Measurements from ENCODE around the gene HTRA3. TPM values are rescaled to one million over a fixed set of nuclear protein-coding genes. Genes with fewer than 3 reads are reported as not detected.

The HTRA3 gene
- total RNA-seq, 1 experiment from 2014 or later, result not detected

DNA sequence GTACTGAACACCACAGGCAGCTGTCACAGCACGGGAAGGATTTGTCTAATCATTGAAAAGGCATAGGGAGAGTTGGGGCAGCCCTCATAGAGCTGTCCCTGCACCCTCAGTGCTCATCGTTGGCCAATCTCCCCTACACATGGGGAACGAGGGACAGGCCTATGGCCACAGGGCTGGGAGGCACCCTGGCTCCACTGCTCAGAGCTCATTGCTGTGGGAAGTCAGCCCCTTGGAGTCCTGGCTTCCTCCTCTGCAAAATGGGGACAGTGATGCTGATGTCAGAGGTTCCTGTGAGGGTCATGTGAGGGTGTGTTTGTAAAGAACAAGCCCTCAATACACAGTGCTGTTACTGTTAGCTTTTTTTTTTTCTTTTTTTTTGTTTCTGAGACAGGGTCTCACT is 19.3 kb upstream of the HTRA3 start:
- no peak overlapping the region for H2AFZ ChIP-seq (ENCODE audit: low read length)
- no peaks in the 10 kb centered on the region for H3K27me3 ChIP-seq (ENCODE audit: low read length)
- H3K27ac ChIP-seq (ENCODE audit: low read length), result no peak overlapping the region
- H3K4me1 ChIP-seq (ENCODE audit: low read length), result no peaks in the 10 kb centered on the region
- H3K9ac ChIP-seq (ENCODE audit: low read length), result no peak overlapping the region
- no peaks in the 10 kb centered on the region for H3K9me2 ChIP-seq (replicated peaks; ENCODE audit: insufficient read depth, low read length)
- no peak overlapping the region for H3K4me3 ChIP-seq (ENCODE audit: low read length)
- H4K20me1 ChIP-seq (ENCODE audit: insufficient read depth, low read depth, low read length), result no peaks in the 10 kb centered on the region
- H3K4me2 ChIP-seq (ENCODE audit: low read depth, low read length, poor library complexity, severe bottlenecking), result no peak overlapping the region
- no peak for DNase-seq
- no peaks in the 10 kb centered on the region for H3K9me3 ChIP-seq (ENCODE audit: low read length)
- no peaks in the 10 kb centered on the region for H3K79me2 ChIP-seq (ENCODE audit: low read length)
- H3K36me3 ChIP-seq (ENCODE audit: insufficient read depth, low read length), result no peaks in the 10 kb centered on the region

DNA sequence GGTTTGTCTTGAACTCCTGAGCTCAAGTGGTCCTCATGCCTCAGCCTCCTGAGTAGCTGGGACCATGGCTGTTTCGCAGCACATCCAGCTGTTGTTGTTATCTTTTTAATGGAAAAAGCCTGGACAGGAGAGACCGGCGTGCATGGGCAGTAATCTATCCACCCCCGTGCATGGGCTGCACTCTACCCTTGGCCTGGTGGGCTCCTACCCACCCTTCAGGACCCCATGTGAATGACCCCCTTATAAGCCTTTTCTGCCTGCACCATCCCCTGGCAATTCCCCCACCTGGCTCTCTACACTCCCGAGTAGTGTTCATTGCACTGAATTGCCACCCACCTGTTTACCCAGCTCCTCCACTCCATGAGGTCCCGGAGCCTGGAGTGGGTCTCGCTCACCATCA is 18.9 kb upstream of the HTRA3 start:
- no peak overlapping the region for H3K4me2 ChIP-seq (ENCODE audit: low read depth, low read length, poor library complexity, severe bottlenecking)
- no peaks in the 10 kb centered on the region for H4K20me1 ChIP-seq (ENCODE audit: insufficient read depth, low read depth, low read length)
- H3K4me3 ChIP-seq (ENCODE audit: low read length), result no peak overlapping the region
- H3K9me2 ChIP-seq (replicated peaks; ENCODE audit: insufficient read depth, low read length), result no peaks in the 10 kb centered on the region
- DNase-seq, result no peak
- no peaks in the 10 kb centered on the region for H3K79me2 ChIP-seq (ENCODE audit: low read length)
- H3K27me3 ChIP-seq (ENCODE audit: low read length), result no peaks in the 10 kb centered on the region
- no peak overlapping the region for H3K27ac ChIP-seq (ENCODE audit: low read length)
- H3K9ac ChIP-seq (ENCODE audit: low read length), result no peak overlapping the region
- H3K36me3 ChIP-seq (ENCODE audit: insufficient read depth, low read length), result no peaks in the 10 kb centered on the region
- H2AFZ ChIP-seq (ENCODE audit: low read length), result no peak overlapping the region
- H3K4me1 ChIP-seq (ENCODE audit: low read length), result no peaks in the 10 kb centered on the region
- no peaks in the 10 kb centered on the region for H3K9me3 ChIP-seq (ENCODE audit: low read length)

DNA sequence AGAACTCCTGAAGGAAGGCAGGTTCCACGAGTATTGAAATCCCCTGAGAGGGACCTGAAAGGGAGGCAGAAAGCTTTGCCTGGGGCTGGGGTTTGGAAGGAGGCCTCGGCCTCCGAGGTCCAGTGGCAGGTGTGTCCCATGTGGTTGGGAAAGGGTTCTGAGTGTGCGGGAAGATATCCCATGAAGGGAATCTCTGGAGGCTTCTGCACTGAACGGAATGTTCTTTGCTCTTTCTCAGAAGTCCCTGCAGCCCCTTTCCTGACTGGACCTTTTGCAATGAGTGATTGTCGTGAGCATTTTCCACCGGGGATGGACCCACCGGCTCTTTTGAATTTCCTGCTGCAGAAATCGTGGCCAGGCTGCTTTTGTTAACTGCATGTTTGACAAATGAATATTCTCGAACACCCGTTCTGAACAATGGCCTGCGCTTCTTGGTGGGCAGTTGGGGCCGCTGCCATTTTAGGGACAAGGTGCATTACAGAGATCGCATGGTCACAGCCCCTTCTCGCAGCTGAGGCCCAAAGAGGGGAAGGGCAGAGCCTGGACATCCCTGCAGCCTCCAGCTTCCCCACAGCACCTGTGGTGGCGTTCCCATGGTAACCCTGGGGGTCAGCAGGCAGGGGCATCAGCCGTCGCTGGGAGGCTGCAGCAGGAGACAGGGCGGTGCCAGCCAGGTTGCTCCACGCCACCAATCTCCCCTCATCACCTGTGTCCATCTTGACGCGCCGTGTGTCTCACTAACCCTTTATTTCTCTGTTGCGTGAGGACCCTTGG is 18.3 kb upstream of the HTRA3 start:
- no peaks in the 10 kb centered on the region for H3K36me3 ChIP-seq (ENCODE audit: insufficient read depth, low read length)
- H3K9me3 ChIP-seq (ENCODE audit: low read length), result no peaks in the 10 kb centered on the region

DNA sequence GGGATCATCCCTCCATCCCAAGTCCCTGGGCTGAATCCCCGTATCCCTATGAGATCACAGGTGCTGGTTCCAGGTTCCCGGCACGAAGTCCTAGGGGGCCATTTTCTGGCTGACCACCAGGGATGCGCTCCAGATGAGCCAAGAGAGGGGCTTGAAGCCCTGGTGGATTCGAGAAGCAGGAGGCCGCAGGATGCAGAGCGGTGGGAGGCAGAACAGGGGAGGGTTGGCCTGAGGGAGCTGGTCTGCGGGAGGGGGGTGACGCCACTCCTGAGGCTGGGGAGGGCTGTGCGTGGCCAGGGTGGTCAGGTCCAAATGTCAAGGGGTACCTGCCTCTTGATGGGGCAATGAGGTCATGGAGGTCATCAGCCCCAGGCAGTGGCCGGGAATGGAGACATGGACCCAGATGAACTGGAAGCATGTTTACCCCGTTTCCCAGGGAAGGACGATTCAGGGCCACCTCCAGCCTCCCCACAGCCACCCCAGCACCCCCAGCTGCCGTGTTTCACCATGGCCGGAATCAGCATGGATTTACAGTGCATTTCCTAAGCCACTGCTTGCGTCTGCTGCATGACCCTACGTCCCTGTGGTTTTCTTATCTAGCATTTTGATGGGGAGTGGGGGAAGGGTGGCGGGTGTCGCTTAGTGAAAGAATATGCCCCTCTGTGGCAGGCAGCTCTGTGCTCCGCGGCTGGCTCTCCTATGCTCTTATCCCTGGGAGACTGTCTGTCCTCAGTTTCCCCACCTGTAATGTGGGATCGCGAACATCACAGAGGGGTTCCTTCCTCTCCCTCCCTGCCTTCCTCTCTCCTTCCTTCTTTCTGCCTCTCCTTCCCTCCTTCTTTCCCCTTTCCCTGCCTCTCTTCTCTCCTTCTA is 17.0 kb upstream of the HTRA3 start:
- Histone ChIP-seq H3K9ac (ENCODE audit: low read length) (no peak overlapping the region), H3K79me2 (ENCODE audit: low read length) (no peaks in the 10 kb centered on the region), H3K27me3 (ENCODE audit: low read length) (no peaks in the 10 kb centered on the region), H4K20me1 (ENCODE audit: insufficient read depth, low read depth, low read length) (no peaks in the 10 kb centered on the region), H3K9me3 (ENCODE audit: low read length) (no peaks in the 10 kb centered on the region), H2AFZ (ENCODE audit: low read length) (no peak overlapping the region), H3K4me2 (ENCODE audit: low read depth, low read length, poor library complexity, severe bottlenecking) (no peak overlapping the region), H3K4me3 (ENCODE audit: low read length) (no peak overlapping the region), H3K27ac (ENCODE audit: low read length) (no peak overlapping the region), H3K36me3 (ENCODE audit: insufficient read depth, low read length) (no peaks in the 10 kb centered on the region), H3K4me1 (ENCODE audit: low read length) (no peaks in the 10 kb centered on the region), H3K9me2 (replicated peaks; ENCODE audit: insufficient read depth, low read length) (no peaks in the 10 kb centered on the region)
- no peak for DNase-seq

More for the DNA sequence above, 18.3 kb upstream of the HTRA3 start:
- Histone ChIP-seq H3K9me2 (replicated peaks; ENCODE audit: insufficient read depth, low read length) (no peaks in the 10 kb centered on the region), H3K79me2 (ENCODE audit: low read length) (no peaks in the 10 kb centered on the region), H3K27me3 (ENCODE audit: low read length) (no peaks in the 10 kb centered on the region), H4K20me1 (ENCODE audit: insufficient read depth, low read depth, low read length) (no peaks in the 10 kb centered on the region), H3K4me1 (ENCODE audit: low read length) (no peaks in the 10 kb centered on the region), H2AFZ (ENCODE audit: low read length) (no peak overlapping the region), H3K4me3 (ENCODE audit: low read length) (no peak overlapping the region), H3K27ac (ENCODE audit: low read length) (no peak overlapping the region), H3K4me2 (ENCODE audit: low read depth, low read length, poor library complexity, severe bottlenecking) (no peak overlapping the region), H3K9ac (ENCODE audit: low read length) (no peak overlapping the region)
- DNase-seq, result no peak

DNA sequence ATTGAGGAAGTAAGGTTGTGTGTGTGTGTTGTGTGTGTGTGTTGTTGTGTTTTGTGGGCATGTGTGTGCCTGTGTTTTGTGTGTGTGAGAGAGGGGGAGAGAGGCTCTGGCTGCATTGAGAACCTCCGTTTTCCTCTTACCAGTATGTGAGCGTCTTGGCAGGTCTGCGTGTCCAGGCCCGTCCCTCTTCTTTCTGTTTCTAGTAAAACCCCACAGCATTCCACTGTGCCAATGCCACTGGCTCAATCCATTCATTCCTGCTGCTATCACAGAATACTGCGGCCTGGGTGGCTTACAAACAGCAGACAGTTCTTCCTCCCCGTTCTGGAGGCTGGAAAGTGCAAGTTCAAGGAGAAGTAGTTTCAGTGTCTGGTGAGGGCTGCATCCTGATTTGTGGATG is 15.5 kb upstream of the HTRA3 start:
- Histone ChIP-seq H3K27me3 (ENCODE audit: low read length) (no peaks in the 10 kb centered on the region), H3K27ac (ENCODE audit: low read length) (no peak overlapping the region), H3K36me3 (ENCODE audit: insufficient read depth, low read length) (no peaks in the 10 kb centered on the region), H3K79me2 (ENCODE audit: low read length) (no peaks in the 10 kb centered on the region), H3K9me2 (replicated peaks; ENCODE audit: insufficient read depth, low read length) (no peaks in the 10 kb centered on the region), H3K4me1 (ENCODE audit: low read length) (no peaks in the 10 kb centered on the region), H3K9me3 (ENCODE audit: low read length) (no peaks in the 10 kb centered on the region), H3K4me3 (ENCODE audit: low read length) (no peak overlapping the region), H4K20me1 (ENCODE audit: insufficient read depth, low read depth, low read length) (no peaks in the 10 kb centered on the region), H3K9ac (ENCODE audit: low read length) (no peak overlapping the region), H3K4me2 (ENCODE audit: low read depth, low read length, poor library complexity, severe bottlenecking) (no peak overlapping the region), H2AFZ (ENCODE audit: low read length) (no peak overlapping the region)
- DNase-seq, result no peak

DNA sequence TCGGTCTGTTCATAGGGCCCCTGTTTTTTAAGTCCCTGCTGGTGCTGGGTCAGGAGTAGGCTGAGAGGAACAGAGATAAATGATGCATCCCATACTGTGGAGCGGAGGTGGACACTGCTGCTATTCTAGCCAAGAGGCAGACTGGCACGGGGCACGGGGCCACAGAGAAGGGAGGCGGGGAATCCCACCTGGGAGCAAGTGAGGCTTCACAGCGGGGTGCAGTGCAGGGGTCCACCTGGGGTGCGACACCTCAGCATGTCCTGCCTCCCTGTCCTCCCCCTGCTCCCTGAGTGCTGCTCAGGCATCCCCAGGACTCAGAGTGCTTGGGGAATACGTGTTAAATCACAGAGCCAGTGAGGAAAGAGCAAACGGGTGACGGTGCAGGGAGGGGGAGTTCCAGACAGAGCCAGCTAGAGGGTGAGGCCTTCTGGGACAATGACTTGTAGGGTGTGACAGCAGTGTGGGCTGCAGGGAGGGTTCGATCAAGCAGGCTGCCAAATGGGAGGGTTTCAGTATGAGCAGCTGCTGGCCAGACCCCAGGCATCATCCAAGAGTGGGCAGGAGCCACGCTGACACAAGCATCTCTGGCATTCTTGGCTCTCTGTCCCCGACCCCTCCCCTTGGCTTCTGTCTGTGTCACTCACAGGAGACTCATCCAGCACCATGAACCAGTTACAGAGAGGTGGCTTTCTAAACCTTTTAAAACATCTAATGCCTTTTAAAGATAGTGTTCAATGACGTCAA is 13.7 kb upstream of the HTRA3 start:
- no peak overlapping the region for H3K4me2 ChIP-seq (ENCODE audit: low read depth, low read length, poor library complexity, severe bottlenecking)
- no peaks in the 10 kb centered on the region for H3K36me3 ChIP-seq (ENCODE audit: insufficient read depth, low read length)
- no peaks in the 10 kb centered on the region for H3K27me3 ChIP-seq (ENCODE audit: low read length)
- no peak overlapping the region for H3K9ac ChIP-seq (ENCODE audit: low read length)
- no peaks in the 10 kb centered on the region for H3K9me3 ChIP-seq (ENCODE audit: low read length)
- no peak overlapping the region for H3K27ac ChIP-seq (ENCODE audit: low read length)
- H3K79me2 ChIP-seq (ENCODE audit: low read length), result no peaks in the 10 kb centered on the region
- H2AFZ ChIP-seq (ENCODE audit: low read length), result no peak overlapping the region
- H3K9me2 ChIP-seq (replicated peaks; ENCODE audit: insufficient read depth, low read length), result no peaks in the 10 kb centered on the region
- no peaks in the 10 kb centered on the region for H3K4me1 ChIP-seq (ENCODE audit: low read length)
- no peak overlapping the region for H3K4me3 ChIP-seq (ENCODE audit: low read length)
- no peak for DNase-seq
- no peaks in the 10 kb centered on the region for H4K20me1 ChIP-seq (ENCODE audit: insufficient read depth, low read depth, low read length)

DNA sequence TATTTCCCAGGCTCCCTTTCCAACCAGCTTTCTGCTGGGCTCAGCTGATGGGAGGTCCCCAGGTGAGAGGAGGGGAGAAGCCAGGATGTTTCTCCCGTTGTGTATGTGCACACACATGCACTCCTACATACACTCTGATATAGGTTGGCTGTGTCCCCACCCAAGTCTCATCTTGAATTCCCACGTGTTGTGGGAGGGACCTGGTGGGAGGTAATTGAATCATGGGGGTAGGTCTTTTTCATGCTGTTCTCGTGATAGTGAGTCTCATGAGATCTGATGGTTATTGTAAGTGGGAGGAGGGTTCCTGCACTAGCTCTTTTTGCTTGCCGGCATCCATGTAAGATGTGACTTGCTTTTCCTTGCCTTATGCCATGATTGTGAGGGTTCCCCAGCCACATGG is 11.7 kb upstream of the HTRA3 start:
- no peak for DNase-seq
- no peak overlapping the region for H3K4me2 ChIP-seq (ENCODE audit: low read depth, low read length, poor library complexity, severe bottlenecking)
- H3K27me3 ChIP-seq (ENCODE audit: low read length), result no peaks in the 10 kb centered on the region
- H3K9me2 ChIP-seq (replicated peaks; ENCODE audit: insufficient read depth, low read length), result no peaks in the 10 kb centered on the region
- no peaks in the 10 kb centered on the region for H3K9me3 ChIP-seq (ENCODE audit: low read length)
- H3K9ac ChIP-seq (ENCODE audit: low read length), result no peak overlapping the region
- H3K4me3 ChIP-seq (ENCODE audit: low read length), result no peak overlapping the region
- H3K36me3 ChIP-seq (ENCODE audit: insufficient read depth, low read length), result no peaks in the 10 kb centered on the region
- no peak overlapping the region for H3K27ac ChIP-seq (ENCODE audit: low read length)
- H4K20me1 ChIP-seq (ENCODE audit: insufficient read depth, low read depth, low read length), result no peaks in the 10 kb centered on the region
- no peak overlapping the region for H2AFZ ChIP-seq (ENCODE audit: low read length)
- no peaks in the 10 kb centered on the region for H3K79me2 ChIP-seq (ENCODE audit: low read length)
- no peaks in the 10 kb centered on the region for H3K4me1 ChIP-seq (ENCODE audit: low read length)
